ENCODE data around the gene SLC39A11.

The SLC39A11 gene

GRCh38 chr17:72719578-72720493 lies 372.7 kb downstream of the SLC39A11 start:
- no peak overlapping the region for H3K4me3 ChIP-seq (ENCODE audit: low read length)

GRCh38 chr17:72719206-72719577 lies 373.3 kb downstream of the SLC39A11 start:
- TF ChIP-seq CTCF (conservative IDR thresholded peaks at IDR 0.05; ENCODE audit: low read depth, low read length): no peak
- no peak for DNase-seq (ENCODE audit: low read depth)
- no peak overlapping the region for H3K4me3 ChIP-seq (ENCODE audit: low read length)

More at GRCh38 chr17:72719578-72720493, 372.7 kb downstream of the SLC39A11 start:
- no peak for DNase-seq (ENCODE audit: low read depth)
- TF ChIP-seq CTCF (conservative IDR thresholded peaks at IDR 0.05; ENCODE audit: low read depth, low read length): no peak

- no peak overlapping the region for H3K4me3 ChIP-seq (ENCODE audit: low read length)
- no peak for TF ChIP-seq CTCF (conservative IDR thresholded peaks at IDR 0.05; ENCODE audit: low read depth, low read length)
- DNase-seq (ENCODE audit: low read depth): no peak
Observed at GRCh38 chr17:72717676-72718075, 374.8 kb downstream of the SLC39A11 start.

GRCh38 chr17:72717276-72717675 lies 375.2 kb downstream of the SLC39A11 start:
- no peak overlapping the region for H3K4me3 ChIP-seq (ENCODE audit: low read length)
- no peak for DNase-seq (ENCODE audit: low read depth)
- TF ChIP-seq CTCF (conservative IDR thresholded peaks at IDR 0.05; ENCODE audit: low read depth, low read length): no peak

- no peak overlapping the region for H3K4me3 ChIP-seq (ENCODE audit: low read length)
- no peak for TF ChIP-seq CTCF (conservative IDR thresholded peaks at IDR 0.05; ENCODE audit: low read depth, low read length)
- DNase-seq (ENCODE audit: low read depth): peak; percentile 95
Observed at GRCh38 chr17:72715906-72716572, 376.4 kb downstream of the SLC39A11 start.

- no peak overlapping the region for H3K4me3 ChIP-seq (ENCODE audit: low read length)
- no peak for TF ChIP-seq CTCF (conservative IDR thresholded peaks at IDR 0.05; ENCODE audit: low read depth, low read length)
- no peak for DNase-seq (ENCODE audit: low read depth)
Observed at GRCh38 chr17:72714357-72714966, 378.0 kb downstream of the SLC39A11 start.
